Activated CD4-positive, alpha-beta memory T cell treated with anti-CD3 and anti-CD28 coated beads, Interleukin-2, amount 10 ng/mL, durations not matched to agents 7 days and 5 days (primary cell): ENCODE data around the gene ACSM2B. TPM values are rescaled to one million over a fixed set of nuclear protein-coding genes. Genes with fewer than 3 reads are reported as not detected.
"Not testable (repeated sequence)": the region's sequence is repeated elsewhere in the genome, so short reads cannot be mapped to it uniquely, and the experiment has no call there.

Experiments
- CTCF ChIA-PET: fragments of 350-600 bp; sonication (Branson Sonifier 250); formaldehyde crosslinking; loops from one replicate; lab custom pipeline; 2021; ENCODE audit warnings: antibody characterized with exemption, inconsistent platforms; lab: Charles Lee
- POLR2A ChIA-PET: fragments of 350-600 bp; sonication (Branson Sonifier 250); formaldehyde crosslinking; loops from one replicate; lab custom pipeline; 2021; ENCODE audit warnings: antibody characterized with exemption; lab: Charles Lee
- DNase-seq: peaks from one replicate; pipeline ENCODE4 v3.0.0-alpha.2; 2020
- H3K27ac Mint-ChIP-seq: one replicate; pipeline ENCODE4 v1.8.0; 2021; ENCODE audit warnings: mild to moderate bottlenecking, mixed read lengths
- H3K27me3 Mint-ChIP-seq: one replicate; pipeline ENCODE4 v1.8.0; 2021; ENCODE audit warnings: mixed read lengths
- H3K36me3 Mint-ChIP-seq: one replicate; pipeline ENCODE4 v1.8.0; 2021; ENCODE audit warnings: low read depth, mixed read lengths
- H3K4me1 Mint-ChIP-seq: one replicate; pipeline ENCODE4 v1.8.0; 2021; ENCODE audit warnings: mixed read lengths
- H3K4me3 Mint-ChIP-seq: one replicate; pipeline ENCODE4 v1.8.0; 2021; ENCODE audit warnings: mild to moderate bottlenecking, mixed read lengths
- H3K9me3 Mint-ChIP-seq: one replicate; pipeline ENCODE4 v1.8.0; 2021; ENCODE audit warnings: mixed read lengths
- total RNA-seq, 2 experiments: library from RNA; stranded (reverse); gene quantifications; one replicate each; pipeline ENCODE4 v1.2.3, GENCODE V29; 2021

The ACSM2B gene
- total RNA-seq, 2 experiments from 2014 or later: not detected

GRCh38 chr16:20540603-20541316 is 35.4 kb downstream of the ACSM2B start:
- H3K27me3 Mint-ChIP-seq, POLR2A ChIA-PET, H3K4me3 Mint-ChIP-seq, H3K27ac Mint-ChIP-seq, DNase-seq, H3K4me1 Mint-ChIP-seq, H3K9me3 Mint-ChIP-seq, CTCF ChIA-PET, H3K36me3 Mint-ChIP-seq: not testable (repeated sequence)

DNA sequence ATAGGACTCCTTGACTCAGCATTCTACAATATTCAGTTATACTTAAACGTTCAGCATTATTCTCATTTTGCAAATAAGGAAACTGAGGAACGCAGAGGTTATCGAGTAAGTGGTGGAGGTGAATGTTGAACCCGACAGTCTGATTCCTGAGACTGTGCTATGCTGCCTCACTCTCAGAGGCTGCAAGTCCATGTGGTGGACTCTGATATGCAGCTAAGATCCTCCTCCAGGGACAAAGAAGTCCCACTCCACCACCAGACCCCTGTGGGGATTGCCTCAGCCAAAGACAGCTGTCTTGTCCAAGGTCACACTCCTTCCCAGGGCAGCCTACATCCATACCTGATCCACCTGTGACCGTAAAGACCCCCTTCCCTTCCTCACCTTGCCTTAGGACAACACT is 37.5 kb downstream of the ACSM2B start:
- no peaks in the 10 kb centered on the region for H3K4me1 Mint-ChIP-seq
- no peaks in the 10 kb centered on the region for H3K9me3 Mint-ChIP-seq
- CTCF ChIA-PET: no interaction called here
- no peak overlapping the region for H3K27ac Mint-ChIP-seq
- DNase-seq: no peak
- POLR2A ChIA-PET: no interaction called here
- H3K4me3 Mint-ChIP-seq: no peak overlapping the region
- no peaks in the 10 kb centered on the region for H3K27me3 Mint-ChIP-seq
- H3K36me3 Mint-ChIP-seq: no peaks in the 10 kb centered on the region

DNA sequence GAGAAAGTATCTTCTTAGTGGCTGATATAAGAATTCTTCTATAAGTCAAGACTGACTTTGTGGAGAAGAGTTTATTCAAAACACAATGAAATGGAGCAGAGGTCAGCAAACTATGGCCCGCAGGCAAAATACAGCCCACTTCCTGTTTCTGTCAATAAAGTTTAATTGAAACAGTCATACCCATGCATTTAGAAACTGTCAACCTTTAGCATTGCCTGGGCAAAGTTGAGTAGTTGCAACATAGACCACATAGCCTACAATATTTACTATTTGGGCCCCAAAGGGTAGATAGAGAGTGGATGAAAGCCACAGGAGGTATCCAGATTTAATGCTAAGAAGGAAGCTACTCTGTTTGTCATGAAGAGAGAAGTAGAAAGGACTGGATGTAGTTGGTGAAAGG is 38.0 kb downstream of the ACSM2B start:
- no peak for DNase-seq
- Mint-ChIP-seq H3K27me3 (no peaks in the 10 kb centered on the region), H3K27ac (no peak overlapping the region), H3K36me3 (no peaks in the 10 kb centered on the region), H3K4me1 (no peaks in the 10 kb centered on the region), H3K9me3 (no peaks in the 10 kb centered on the region), H3K4me3 (no peak overlapping the region)
- CTCF ChIA-PET: no interaction called here
- POLR2A ChIA-PET: no interaction called here

DNA sequence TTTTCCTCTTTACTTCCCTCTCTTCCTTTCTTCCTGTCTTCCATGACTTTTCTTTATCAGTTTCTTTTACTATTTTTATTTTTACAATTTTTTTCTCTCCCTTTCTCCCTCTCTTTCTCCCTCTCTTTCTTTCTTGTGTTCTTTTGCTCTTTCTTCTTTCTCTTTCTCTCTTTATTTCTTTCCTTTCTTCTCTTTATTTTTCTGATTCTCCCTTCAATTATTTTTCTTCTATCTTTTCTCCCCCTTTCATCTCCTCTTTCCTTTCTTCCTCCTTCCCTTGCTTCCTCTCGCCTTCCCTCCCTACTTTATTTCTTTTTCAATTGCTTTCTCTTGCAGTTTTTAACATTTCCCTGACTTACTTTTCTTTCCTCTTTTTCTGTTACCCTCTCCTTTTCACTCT is 39.5 kb downstream of the ACSM2B start:
- H3K27ac Mint-ChIP-seq, DNase-seq, H3K36me3 Mint-ChIP-seq, H3K9me3 Mint-ChIP-seq, H3K4me3 Mint-ChIP-seq, H3K27me3 Mint-ChIP-seq, H3K4me1 Mint-ChIP-seq, POLR2A ChIA-PET, CTCF ChIA-PET: not testable (repeated sequence)

DNA sequence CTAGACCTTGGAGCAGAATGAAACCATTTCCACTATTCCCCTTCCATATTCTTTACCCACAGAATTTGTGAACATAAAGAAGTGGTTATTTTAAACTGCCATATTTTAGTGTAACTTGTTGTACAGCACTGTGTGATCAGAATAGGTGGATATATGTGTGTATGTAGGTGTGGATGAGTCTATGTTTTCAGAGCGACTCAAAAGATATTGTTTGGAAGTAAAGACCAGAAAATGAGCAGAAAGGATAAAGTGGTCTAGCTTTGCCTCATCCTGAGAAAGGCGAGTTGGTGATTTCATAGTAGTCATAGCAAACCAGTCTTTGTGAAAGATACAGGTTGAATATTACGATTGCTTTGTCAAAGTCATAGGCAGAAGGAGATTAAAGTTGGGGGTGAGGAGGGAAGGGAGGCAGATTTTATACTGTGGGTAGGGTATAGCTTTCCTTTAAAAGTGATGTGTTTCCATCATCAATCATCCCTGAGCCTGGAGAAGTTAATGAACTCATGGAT is 43.8 kb downstream of the ACSM2B start:
- H3K4me3 Mint-ChIP-seq, DNase-seq, H3K36me3 Mint-ChIP-seq, H3K27me3 Mint-ChIP-seq, POLR2A ChIA-PET, H3K27ac Mint-ChIP-seq, H3K9me3 Mint-ChIP-seq, CTCF ChIA-PET, H3K4me1 Mint-ChIP-seq: not testable (repeated sequence)

DNA sequence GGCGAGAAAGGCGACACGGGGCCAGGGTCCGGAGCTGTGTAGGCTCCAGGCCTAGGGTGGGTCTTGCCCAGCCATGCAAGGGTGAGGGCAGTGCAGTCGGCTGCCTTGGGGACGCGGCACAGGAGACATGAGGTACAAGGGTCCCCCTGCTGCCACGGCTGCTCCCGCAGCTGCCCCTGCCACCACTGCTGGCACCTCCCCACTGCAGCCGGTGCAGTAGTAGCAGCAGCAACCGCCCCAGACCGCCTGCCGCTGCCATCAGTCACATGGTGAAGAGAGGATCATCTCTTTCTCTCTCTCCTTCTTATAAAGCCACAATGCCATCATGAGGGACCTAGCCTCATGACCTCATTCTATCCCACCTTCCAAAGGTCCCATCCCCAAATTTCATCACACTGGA is 44.4 kb downstream of the ACSM2B start:
- H3K36me3 Mint-ChIP-seq, H3K4me1 Mint-ChIP-seq, DNase-seq, H3K4me3 Mint-ChIP-seq, H3K27me3 Mint-ChIP-seq, CTCF ChIA-PET, H3K27ac Mint-ChIP-seq, H3K9me3 Mint-ChIP-seq, POLR2A ChIA-PET: not testable (repeated sequence)

GRCh38 chr16:20520103-20520502 is 56.1 kb downstream of the ACSM2B start:
- H3K4me3 Mint-ChIP-seq: no peak overlapping the region
- no peaks in the 10 kb centered on the region for H3K9me3 Mint-ChIP-seq
- CTCF ChIA-PET: no interaction called here
- no peaks in the 10 kb centered on the region for H3K4me1 Mint-ChIP-seq
- H3K36me3 Mint-ChIP-seq: no peaks in the 10 kb centered on the region
- POLR2A ChIA-PET: no interaction called here
- H3K27me3 Mint-ChIP-seq: peaks cover 4% of the 10 kb centered on the region
- H3K27ac Mint-ChIP-seq: no peak overlapping the region
- no peak for DNase-seq

DNA sequence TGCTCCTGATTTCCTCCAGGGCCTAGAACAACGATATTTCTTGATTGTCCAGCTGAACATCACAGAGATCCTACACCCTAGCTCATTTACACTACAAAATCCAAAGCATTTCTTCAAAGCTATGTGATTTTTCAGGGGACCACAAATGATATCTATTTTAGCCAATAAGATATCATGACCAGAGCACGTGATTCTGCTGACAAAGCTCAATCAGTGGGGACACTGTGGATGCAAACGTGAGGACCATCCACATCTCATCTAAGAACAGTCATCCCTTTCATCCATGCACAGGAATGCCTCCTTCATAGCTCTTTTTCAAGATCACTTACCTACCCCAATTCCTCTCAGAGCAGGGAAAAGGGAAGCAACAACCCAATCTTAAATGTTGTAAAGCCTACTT is 56.9 kb downstream of the ACSM2B start:
- H3K4me1 Mint-ChIP-seq: no peaks in the 10 kb centered on the region

DNA sequence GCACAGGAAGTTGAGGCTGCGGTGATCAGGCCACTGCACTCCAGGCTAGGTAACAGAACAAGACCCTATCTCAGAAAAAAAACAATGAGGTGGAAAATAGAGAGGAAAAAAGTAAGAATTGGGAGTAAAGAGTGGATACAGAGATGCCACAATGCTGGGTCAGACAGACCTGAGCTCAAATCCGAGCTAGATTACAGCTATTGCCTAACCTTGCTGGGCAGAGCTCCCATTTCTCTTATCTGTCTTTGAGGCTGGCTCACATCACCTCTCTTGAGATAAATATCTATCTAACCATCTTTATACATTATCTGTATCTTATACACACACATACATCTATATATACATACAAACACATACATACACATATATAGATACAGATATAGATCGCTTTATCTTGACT is 59.0 kb downstream of the ACSM2B start:
- POLR2A ChIA-PET: no interaction called here
- Mint-ChIP-seq H3K4me3 (no peak overlapping the region), H3K36me3 (no peaks in the 10 kb centered on the region), H3K27ac (no peak overlapping the region), H3K9me3 (no peaks in the 10 kb centered on the region), H3K4me1 (no peaks in the 10 kb centered on the region), H3K27me3 (peaks cover 4% of the 10 kb centered on the region)
- DNase-seq: no peak
- CTCF ChIA-PET: no interaction called here

More for the DNA sequence above, 56.9 kb downstream of the ACSM2B start:
- Mint-ChIP-seq H3K9me3 (no peaks in the 10 kb centered on the region), H3K27ac (no peak overlapping the region), H3K27me3 (peaks cover 4% of the 10 kb centered on the region), H3K4me3 (no peak overlapping the region), H3K36me3 (no peaks in the 10 kb centered on the region)
- DNase-seq: no peak
- ChIA-PET CTCF (no interaction called here), POLR2A (no interaction called here)

DNA sequence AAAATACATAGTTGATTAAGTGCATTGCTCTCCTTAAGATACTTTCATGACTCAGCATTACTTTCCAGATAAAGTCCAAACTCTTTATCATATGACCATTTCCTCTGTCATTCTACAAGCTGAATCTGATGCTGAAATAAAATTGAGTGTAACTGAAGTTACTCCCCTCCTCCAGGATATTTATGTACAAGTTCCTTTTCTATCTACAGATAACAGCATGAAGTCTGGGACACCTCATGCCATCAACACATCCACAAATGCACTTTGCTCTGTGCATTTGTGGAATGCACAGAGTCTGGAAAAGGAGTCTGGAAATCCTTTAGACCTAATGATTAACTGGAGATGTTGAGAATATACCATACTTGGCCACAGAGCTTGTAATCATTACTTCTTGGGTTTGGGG is 60.5 kb downstream of the ACSM2B start:
- no peaks in the 10 kb centered on the region for H3K9me3 Mint-ChIP-seq
- POLR2A ChIA-PET: no interaction called here
- H3K4me1 Mint-ChIP-seq: no peaks in the 10 kb centered on the region
- H3K36me3 Mint-ChIP-seq: no peaks in the 10 kb centered on the region
- H3K4me3 Mint-ChIP-seq: no peak overlapping the region
- H3K27ac Mint-ChIP-seq: no peak overlapping the region
- DNase-seq: no peak
- CTCF ChIA-PET: no interaction called here
- H3K27me3 Mint-ChIP-seq: peaks cover 4% of the 10 kb centered on the region

DNA sequence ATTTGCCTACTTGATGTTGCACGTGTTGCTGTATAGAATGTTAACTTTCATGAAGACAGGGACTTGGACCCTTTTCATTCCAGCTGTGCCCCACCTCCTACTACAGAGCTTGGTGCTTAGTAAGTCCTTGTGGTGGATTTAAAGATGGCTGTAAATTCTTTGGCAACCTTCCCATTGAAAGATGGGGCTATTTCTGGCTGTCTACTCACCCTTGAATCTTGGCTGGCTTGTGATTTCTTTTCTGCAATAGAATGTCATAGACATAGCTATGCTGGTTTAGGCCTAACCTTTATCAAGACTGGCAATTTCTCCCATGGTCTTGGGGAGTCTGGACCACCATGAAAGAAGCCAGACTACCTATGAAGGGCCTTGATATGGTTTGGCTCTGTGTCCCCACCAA is 65.8 kb downstream of the ACSM2B start:
- Mint-ChIP-seq H3K36me3 (no peaks in the 10 kb centered on the region), H3K27ac (no peak overlapping the region), H3K27me3 (no peaks in the 10 kb centered on the region), H3K4me3 (no peak overlapping the region), H3K9me3 (peaks cover 19% of the 10 kb centered on the region), H3K4me1 (no peaks in the 10 kb centered on the region)
- CTCF ChIA-PET: no interaction called here
- POLR2A ChIA-PET: interaction anchor here (0.6 kb wide), 1 partner anchor 585 kb away, joined by 3 read pairs; no protein-coding TSS in a partner anchor
- DNase-seq: no peak

- no peak overlapping the region for H3K27ac Mint-ChIP-seq
Observed at GRCh38 chr16:20507280-20507679, 68.9 kb downstream of the ACSM2B start.

GRCh38 chr16:20504418-20504817 is 71.7 kb downstream of the ACSM2B start:
- no peaks in the 10 kb centered on the region for H3K27me3 Mint-ChIP-seq
- DNase-seq: no peak
- peaks cover 19% of the 10 kb centered on the region for H3K9me3 Mint-ChIP-seq
- POLR2A ChIA-PET: no interaction called here
- no peaks in the 10 kb centered on the region for H3K4me1 Mint-ChIP-seq
- H3K4me3 Mint-ChIP-seq: no peak overlapping the region
- H3K27ac Mint-ChIP-seq: no peak overlapping the region
- CTCF ChIA-PET: no interaction called here
- no peaks in the 10 kb centered on the region for H3K36me3 Mint-ChIP-seq

More at GRCh38 chr16:20507280-20507679, 68.9 kb downstream of the ACSM2B start:
- ChIA-PET CTCF (no interaction called here), POLR2A (no interaction called here)
- Mint-ChIP-seq H3K9me3 (peaks cover 19% of the 10 kb centered on the region), H3K27me3 (no peaks in the 10 kb centered on the region), H3K4me3 (no peak overlapping the region), H3K4me1 (no peaks in the 10 kb centered on the region), H3K36me3 (no peaks in the 10 kb centered on the region)
- no peak for DNase-seq

GRCh38 chr16:20491448-20491847 is 84.7 kb downstream of the ACSM2B start:
- POLR2A ChIA-PET, H3K4me3 Mint-ChIP-seq: not testable (repeated sequence)

More at GRCh38 chr16:20491448-20491847, 84.7 kb downstream of the ACSM2B start:
- H3K27ac Mint-ChIP-seq, CTCF ChIA-PET, H3K9me3 Mint-ChIP-seq, DNase-seq, H3K27me3 Mint-ChIP-seq, H3K36me3 Mint-ChIP-seq, H3K4me1 Mint-ChIP-seq: not testable (repeated sequence)
